ENCODE results near the gene C16orf54.
"Not testable (repeated sequence)": the region's sequence is repeated elsewhere in the genome, so short reads cannot be mapped to it uniquely, and the experiment has no call there.

C16orf54 gene

GRCh38 chr16:29753516-29753915 is 7.7 kb upstream of the C16orf54 start:
- no peak for TF ChIP-seq CTCF (conservative IDR thresholded peaks at IDR 0.05; ENCODE audit: low read length)
- no peak for DNase-seq (ENCODE audit: low read depth)
- H3K4me3 ChIP-seq (ENCODE audit: low read length), result no peak overlapping the region

- H3K4me3 ChIP-seq (ENCODE audit: low read length); DNase-seq (ENCODE audit: low read depth): not testable (repeated sequence)
Measured at GRCh38 chr16:29748760-29749149, 3.0 kb upstream of the C16orf54 start.

GRCh38 chr16:29747947-29748759 is 2.4 kb upstream of the C16orf54 start:
- no peak for TF ChIP-seq CTCF (conservative IDR thresholded peaks at IDR 0.05; ENCODE audit: low read length)
- no peak overlapping the region for H3K4me3 ChIP-seq (ENCODE audit: low read length)
- DNase-seq (ENCODE audit: low read depth), result no peak

- DNase-seq (ENCODE audit: low read depth); H3K4me3 ChIP-seq (ENCODE audit: low read length): not testable (repeated sequence)
Measured at GRCh38 chr16:29746518-29746917, 728 bp upstream of the C16orf54 start.

GRCh38 chr16:29745121-29745852 is 503 bp downstream of the C16orf54 start:
- no peak for TF ChIP-seq CTCF (conservative IDR thresholded peaks at IDR 0.05; ENCODE audit: low read length)
- DNase-seq (ENCODE audit: low read depth), result no peak
- no peak overlapping the region for H3K4me3 ChIP-seq (ENCODE audit: low read length)

GRCh38 chr16:29744541-29745101 is 1.2 kb downstream of the C16orf54 start:
- H3K4me3 ChIP-seq (ENCODE audit: low read length), result no peak overlapping the region
- DNase-seq (ENCODE audit: low read depth), result no peak
- no peak for TF ChIP-seq CTCF (conservative IDR thresholded peaks at IDR 0.05; ENCODE audit: low read length)

GRCh38 chr16:29743827-29744531 is 1.8 kb downstream of the C16orf54 start:
- no peak overlapping the region for H3K4me3 ChIP-seq (ENCODE audit: low read length)
- TF ChIP-seq CTCF (conservative IDR thresholded peaks at IDR 0.05; ENCODE audit: low read length), result no peak
- no peak for DNase-seq (ENCODE audit: low read depth)
